Neutrophil (primary cell): ENCODE results near the gene PRH1.

Experiments used
- H3K27ac ChIP-seq: fragments of 200-600 bp; sonication (generic); 2 replicates; pipeline ENCODE4 v1.5.1; 2016; ENCODE audit warnings: mild to moderate bottlenecking, moderate library complexity
- H3K27me3 ChIP-seq: fragments of 200-600 bp; sonication (generic); 2 replicates; pipeline ENCODE4 v1.6.0; 2016; ENCODE audit warnings: mild to moderate bottlenecking
- H3K36me3 ChIP-seq: fragments of 200-600 bp; sonication (generic); 2 replicates; pipeline ENCODE4 v1.5.1; 2017
- H3K4me1 ChIP-seq, 2 experiments: fragments of 200-600 bp in 1 of 2; sonication (generic) in 1 of 2; 1 replicate in 1 of 2; 2 replicates in 1 of 2; pipeline versions ENCODE4 v1.5.1 to v1.6.1; 2013 to 2016; ENCODE audit warnings: low read depth in 1 of 2, low read length in 1 of 2, mild to moderate bottlenecking in 1 of 2, moderate library complexity in 1 of 2; ENCODE audit not compliant: control insufficient read depth in 1 of 2, insufficient read depth in 1 of 2
- H3K4me3 ChIP-seq, 2 experiments: fragments of 200-600 bp in 1 of 2; sonication (generic) in 1 of 2; 1 replicate in 1 of 2; 2 replicates in 1 of 2; pipeline ENCODE4 v1.5.1; 2013 to 2016; ENCODE audit warnings: low read depth in 1 of 2, low read length in 1 of 2, mild to moderate bottlenecking in 1 of 2, moderate library complexity in 1 of 2
- H3K9me3 ChIP-seq: fragments of 200-600 bp; sonication (generic); 2 replicates; pipeline ENCODE4 v1.5.1; 2016
- CTCF ChIP-seq: fragments of 200-600 bp; sonication (generic); IDR thresholded peaks from 2 replicates; pipeline ENCODE4 v1.5.1; 2016; ENCODE audit warnings: antibody characterized with exemption

Gene PRH1

DNA sequence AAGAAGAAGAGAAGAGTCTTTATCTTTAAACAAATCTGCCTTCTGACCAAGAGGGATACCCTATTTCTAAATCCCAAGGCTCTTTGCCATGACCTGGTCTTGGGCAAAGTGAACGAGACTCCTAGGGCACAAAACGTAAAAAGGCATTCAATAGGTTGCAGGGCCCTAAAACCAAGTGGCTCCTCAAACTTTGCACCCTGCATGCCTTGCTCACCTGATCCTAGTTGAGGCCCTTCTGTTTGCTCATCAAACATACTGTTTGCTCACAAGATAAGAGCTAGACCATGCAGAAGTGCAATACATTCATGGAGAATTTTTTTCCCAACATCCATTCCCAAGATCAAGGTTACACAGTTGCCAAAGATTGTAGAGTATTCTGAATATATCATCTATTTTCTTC lies 7.9 kb upstream of the PRH1 start:
- Histone ChIP-seq H3K27ac (no peak overlapping the region), H3K36me3 (no peaks in the 10 kb centered on the region), H3K4me1 (no peaks in the 10 kb centered on the region), H3K4me3 (no peak overlapping the region), H3K27me3 (no peaks in the 10 kb centered on the region), H3K9me3 (no peaks in the 10 kb centered on the region)
- no peak for TF ChIP-seq CTCF

DNA sequence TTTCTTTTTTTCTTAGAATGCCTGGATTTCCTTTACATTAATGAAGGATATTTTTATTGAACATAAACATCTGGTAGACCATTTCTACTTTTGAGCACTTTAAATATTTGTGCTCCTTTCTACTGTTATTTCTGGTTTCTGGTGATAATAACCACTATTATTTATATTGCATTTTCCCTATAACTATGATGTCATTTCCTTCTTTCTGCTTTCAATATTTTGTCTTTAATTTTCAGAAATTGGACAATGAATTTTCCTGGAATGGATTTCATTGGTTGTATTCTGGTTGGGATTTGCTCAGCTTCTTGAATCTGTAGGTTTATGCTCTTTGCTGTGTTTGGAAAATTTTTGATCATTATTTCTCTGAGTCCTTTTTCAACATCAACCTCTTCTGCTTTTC lies 5.2 kb upstream of the PRH1 start:
- Histone ChIP-seq H3K4me1 (no peaks in the 10 kb centered on the region), H3K27me3 (no peaks in the 10 kb centered on the region), H3K27ac (no peak overlapping the region), H3K9me3 (no peaks in the 10 kb centered on the region), H3K36me3 (no peaks in the 10 kb centered on the region), H3K4me3 (no peak overlapping the region)
- no peak for TF ChIP-seq CTCF

GRCh38 chr12:10873378-10873777 lies 10.7 kb downstream of the PRH1 start:
- Histone ChIP-seq H3K36me3 (no peaks in the 10 kb centered on the region), H3K27me3 (no peaks in the 10 kb centered on the region), H3K4me3 (no peak overlapping the region), H3K27ac (no peak overlapping the region), H3K4me1 (no peaks in the 10 kb centered on the region), H3K9me3 (no peaks in the 10 kb centered on the region)
- TF ChIP-seq CTCF = no peak

- Histone ChIP-seq H3K4me1 (no peaks in the 10 kb centered on the region), H3K36me3 (no peaks in the 10 kb centered on the region)
Measured at GRCh38 chr12:10867381-10867780, 16.7 kb downstream of the PRH1 start.

GRCh38 chr12:10863512-10864218 lies 20.4 kb downstream of the PRH1 start:
- H3K4me3 ChIP-seq = no peak overlapping the region
- H3K4me1 ChIP-seq = no peaks in the 10 kb centered on the region
- no peaks in the 10 kb centered on the region for H3K9me3 ChIP-seq
- no peak overlapping the region for H3K27ac ChIP-seq
- TF ChIP-seq CTCF = no peak
- no peaks in the 10 kb centered on the region for H3K27me3 ChIP-seq
- no peaks in the 10 kb centered on the region for H3K36me3 ChIP-seq

More at GRCh38 chr12:10867381-10867780, 16.7 kb downstream of the PRH1 start:
- no peak for TF ChIP-seq CTCF
- Histone ChIP-seq H3K27me3 (no peaks in the 10 kb centered on the region), H3K9me3 (no peaks in the 10 kb centered on the region), H3K4me3 (no peak overlapping the region), H3K27ac (no peak overlapping the region)

GRCh38 chr12:10861366-10861765 lies 22.7 kb downstream of the PRH1 start:
- Histone ChIP-seq H3K4me3 (no peak overlapping the region), H3K27ac (no peak overlapping the region), H3K36me3 (no peaks in the 10 kb centered on the region), H3K27me3 (no peaks in the 10 kb centered on the region), H3K4me1 (no peaks in the 10 kb centered on the region), H3K9me3 (no peaks in the 10 kb centered on the region)
- TF ChIP-seq CTCF = no peak
